Heart left ventricle (tissue), 16 donors: ENCODE results near the gene TMEM91. TPM values are rescaled to one million over a fixed set of nuclear protein-coding genes. Genes with fewer than 3 reads are reported as not detected.

Experiments used
- ATAC-seq, 4 donors: fragments of 200-7000 bp; cut with Tn5 transposase; one replicate each; pipeline ENCODE4 v1.9.1; 2020 to 2022; ENCODE audit warnings: moderate library complexity in 4 of 4, mild to moderate bottlenecking in 3 of 4, moderate number of reproducible peaks in 1 of 4
- DNase-seq, 5 donors: peaks; one replicate each; pipeline ENCODE4 v3.0.0-alpha.2; 2020
- H3K27ac ChIP-seq, 12 donors: fragments of 200-600 bp; sonication (generic) in 4 of 12; one replicate each; pipeline versions ENCODE4 v1.5.0 to v1.8.0; 2016 to 2022; ENCODE audit warnings: mild to moderate bottlenecking in 2 of 12
- H3K27me3 ChIP-seq, 9 donors: fragments of 200-600 bp; sonication (generic) in 2 of 9; one replicate each; pipeline versions ENCODE4 v1.5.1 to v1.8.0; 2016 to 2022; ENCODE audit warnings: mild to moderate bottlenecking in 3 of 9
- H3K36me3 ChIP-seq, 9 donors: fragments of 200-600 bp; sonication (generic) in 2 of 9; one replicate each; pipeline versions ENCODE4 v1.5.0 to v1.8.0; 2018 to 2022; ENCODE audit warnings: mild to moderate bottlenecking in 2 of 9
- H3K4me1 ChIP-seq, 12 donors: fragments of 200-600 bp; sonication (generic) in 4 of 12; one replicate each; pipeline versions ENCODE4 v1.5.0 to v1.8.0; 2016 to 2022; ENCODE audit warnings: mild to moderate bottlenecking in 3 of 12
- H3K4me3 ChIP-seq, 12 donors: fragments of 200-600 bp; sonication (generic) in 4 of 12; one replicate each; pipeline versions ENCODE4 v1.5.0 to v1.8.0; 2017 to 2022; ENCODE audit warnings: mild to moderate bottlenecking in 9 of 12, moderate library complexity in 4 of 12
- H3K9me3 ChIP-seq, 12 donors: fragments of 200-600 bp; sonication (generic) in 4 of 12; one replicate each; pipeline versions ENCODE4 v1.5.0 to v1.8.0; 2016 to 2022; ENCODE audit warnings: mild to moderate bottlenecking in 1 of 12
- POLR2A ChIP-seq, 2 donors: fragments of 450-650 bp; IDR thresholded peaks; one replicate each; pipeline ENCODE4 v1.6.1; 2017; ENCODE audit warnings: antibody characterized with exemption in 2 of 2, mild to moderate bottlenecking in 2 of 2, moderate library complexity in 2 of 2
- WGBS, 4 donors: extraction: QIAGEN DNeasy Blood & Tissue Kit in 2 of 4; methylation state at CpG; one replicate each; pipeline versions ENCODE4 v1.1.5 to v1.1.7; 2013 to 2018; 5-methylcytosine and 5-hydroxymethylcytosine counted together
- intact Hi-C, 10 donors: fragments of 100-400 bp; cut with DNase I; formaldehyde crosslinking; loops; one replicate each; pipeline versions ENCODE4 v1.11.1 to v1.14.2; 2022
- polyA plus RNA-seq, 2 donors: library from polyadenylated mRNA; stranded (reverse); fragments of 200-250 nt; gene quantifications; one replicate each; pipeline ENCODE4 v1.2.3, GENCODE V29; 2013
- total RNA-seq, 9 donors: library from RNA; depleted of rRNA in 2 of 9; stranded (reverse); fragments of >200 nt in 2 of 9; fragmentation: NEBNext Ultra II Directional in 3 of 9; extraction: Animal tissue kit (Norgen Biotek cat#: 25700) in 3 of 9; gene quantifications; one replicate each; pipeline versions ENCODE4 v1.1.0 to v1.2.4, GENCODE V29; 2016 to 2023
- TF ChIP-seq, protein P1 (sequence below), 12 donors: fragments of 200-600 bp; sonication (generic) in 4 of 12; IDR thresholded peaks; one replicate each; pipeline versions ENCODE4 v1.5.0 to v1.8.0; 2018 to 2022; ENCODE audit warnings: antibody characterized with exemption in 12 of 12, mild to moderate bottlenecking in 5 of 12
- donor health status: ischemic (EF 13 %, LVEDD 7.1; RV severe dilation, severe dysfunction).
- donor health status: healthy with polysubstance abuse.
- donor health status: DM: no; HTN: yes; CAD: no.
- donor health status: DM: no; HTN: no; CAD: no.
- donor health status: ischemic (EF 25% LVEDD 6.9; RV normal size, moderate dysfunction).
- donor health status: ischemic (EF 25% LVEDD 5.7; RV mildly dilated, moderate dysfunction).
- donor health status: healthy.
- donor health status: DM: yes; HTN: yes; CAD: no.
- donor health status: ischemic (EF 35%, LVEDD 5.7; RV mildly dilated, moderate dysfunction).
- donor health status: nonischemic (EF 11% LVEDD 7.7; RV severe dilation, severe dysfunction).
- donor health status: DM: yes; HTN: yes; CAD: no.
- donor health status: PGD.
- donor health status: ischemic (EF 29% LVEDD 5.4; RV normal size, mild dysfunction).
- donor health status: nonischemic (EF 23%, LVEDD 6.1; RV moderate dilation, normal function).

Gene TMEM91
- total and polyA plus RNA-seq, 11 donors = 1.0 to 6.7 (median 2.5) TPM

DNA sequence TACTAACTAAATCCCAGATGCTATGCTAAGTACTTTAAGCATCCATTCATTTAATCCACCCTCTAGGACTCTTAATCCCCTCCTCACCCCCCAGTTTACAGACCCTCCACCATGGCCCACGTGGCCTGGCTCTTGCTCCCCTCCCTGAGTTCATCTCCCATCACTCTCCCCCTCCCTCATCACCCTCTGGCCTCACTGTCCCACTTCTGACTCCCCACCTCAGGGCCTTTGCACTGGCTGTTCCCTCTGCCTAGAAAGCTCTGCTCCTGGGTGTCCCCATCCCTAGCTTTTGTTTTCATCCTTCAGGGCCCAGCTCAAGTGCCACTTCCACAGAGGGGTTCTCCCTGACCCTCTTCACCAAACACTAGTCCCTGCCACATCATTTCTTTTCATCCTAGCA, 16.6 kb upstream of the TMEM91 start:
- ATAC-seq (no peak), DNase-seq (no peak)
- no peak for TF ChIP-seq POLR2A (IDR thresholded peaks at IDR 0.05)
- TF ChIP-seq, protein P1, sequence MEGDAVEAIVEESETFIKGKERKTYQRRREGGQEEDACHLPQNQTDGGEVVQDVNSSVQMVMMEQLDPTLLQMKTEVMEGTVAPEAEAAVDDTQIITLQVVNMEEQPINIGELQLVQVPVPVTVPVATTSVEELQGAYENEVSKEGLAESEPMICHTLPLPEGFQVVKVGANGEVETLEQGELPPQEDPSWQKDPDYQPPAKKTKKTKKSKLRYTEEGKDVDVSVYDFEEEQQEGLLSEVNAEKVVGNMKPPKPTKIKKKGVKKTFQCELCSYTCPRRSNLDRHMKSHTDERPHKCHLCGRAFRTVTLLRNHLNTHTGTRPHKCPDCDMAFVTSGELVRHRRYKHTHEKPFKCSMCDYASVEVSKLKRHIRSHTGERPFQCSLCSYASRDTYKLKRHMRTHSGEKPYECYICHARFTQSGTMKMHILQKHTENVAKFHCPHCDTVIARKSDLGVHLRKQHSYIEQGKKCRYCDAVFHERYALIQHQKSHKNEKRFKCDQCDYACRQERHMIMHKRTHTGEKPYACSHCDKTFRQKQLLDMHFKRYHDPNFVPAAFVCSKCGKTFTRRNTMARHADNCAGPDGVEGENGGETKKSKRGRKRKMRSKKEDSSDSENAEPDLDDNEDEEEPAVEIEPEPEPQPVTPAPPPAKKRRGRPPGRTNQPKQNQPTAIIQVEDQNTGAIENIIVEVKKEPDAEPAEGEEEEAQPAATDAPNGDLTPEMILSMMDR (IDR thresholded peaks at IDR 0.05) = no peak
- Histone ChIP-seq H3K27ac (no peak overlapping the region), H3K9me3 (no peaks in the 10 kb centered on the region), H3K4me1 (peaks cover 0 to 54% (median 11%) of the 10 kb centered on the region in 12 donors), H3K27me3 (no peaks in the 10 kb centered on the region), H3K4me3 (no peak overlapping the region), H3K36me3 (no peaks in the 10 kb centered on the region)
- 86 to 100% (median 97%) methylated on average over 1 of the region's 1 CpG for WGBS, 4 donors
- intact Hi-C loops = loop anchor here in 4 of 10 donors (5.0 kb wide), 1 partner anchor 37 kb away; no protein-coding TSS in a partner anchor

DNA sequence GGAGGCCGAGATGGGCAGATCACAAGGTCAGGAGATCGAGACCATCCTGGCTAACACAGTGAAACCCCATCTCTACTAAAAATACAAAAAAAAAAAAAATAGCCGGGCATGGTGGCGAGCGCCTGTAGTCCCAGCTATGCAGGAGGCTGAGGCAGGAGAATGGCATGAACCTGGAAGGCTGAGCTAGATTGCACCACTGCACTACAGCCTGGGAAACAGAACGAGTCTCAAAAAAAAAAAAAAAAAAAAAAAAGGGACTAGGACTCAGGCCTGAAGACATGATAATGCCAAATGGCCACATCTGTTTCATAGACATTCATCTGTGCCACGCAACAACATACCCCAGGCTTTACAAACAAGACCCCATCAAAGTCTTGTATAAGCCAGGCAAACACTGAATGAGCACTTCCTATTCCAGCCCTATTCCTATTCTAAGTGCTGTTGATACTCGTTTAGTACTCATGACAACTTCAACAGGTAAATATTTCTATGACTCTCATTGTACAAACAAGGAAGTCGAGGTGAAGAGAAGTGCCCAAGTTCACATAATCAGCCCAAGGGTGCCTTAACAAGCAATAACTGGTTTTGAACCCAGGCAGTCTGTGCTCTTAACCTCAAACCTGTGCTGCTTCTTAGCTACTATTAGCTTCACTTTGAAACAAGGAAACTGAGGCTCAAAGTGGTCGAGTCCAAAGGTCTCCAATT, 14.0 kb upstream of the TMEM91 start:
- intact Hi-C loops = no loop called here
- H3K9me3 ChIP-seq = no peaks in the 10 kb centered on the region
- ATAC-seq (no peak), DNase-seq (no peak)
- no peak overlapping the region for H3K27ac ChIP-seq
- 87 to 93% (median 89%) methylated on average over 10 of the region's 10 CpGs for WGBS, 4 donors
- H3K27me3 ChIP-seq = no peaks in the 10 kb centered on the region
- no peak overlapping the region for H3K4me3 ChIP-seq
- H3K36me3 ChIP-seq = no peaks in the 10 kb centered on the region
- TF ChIP-seq POLR2A (IDR thresholded peaks at IDR 0.05) = no peak
- H3K4me1 ChIP-seq = peaks cover 0 to 51% (median 9%) of the 10 kb centered on the region in 12 donors

DNA sequence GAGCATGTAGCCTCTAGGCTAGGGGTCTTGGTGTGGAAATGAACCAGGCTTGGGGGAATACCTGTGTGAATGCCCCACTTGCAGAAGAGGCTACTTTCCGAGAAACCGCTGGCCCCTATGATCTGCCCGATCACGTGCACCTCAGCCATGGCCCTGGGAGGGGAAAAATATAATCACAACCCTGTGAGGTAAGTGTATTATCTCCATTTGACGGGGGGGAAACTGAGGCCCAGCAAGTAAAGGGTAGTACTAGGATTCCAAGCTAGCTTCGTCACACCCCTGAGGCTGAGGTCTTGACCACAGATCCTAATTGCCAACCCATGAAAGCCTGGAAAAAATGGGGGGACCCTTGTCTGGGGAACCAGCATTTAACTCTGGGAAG, 13.0 kb upstream of the TMEM91 start:
- intact Hi-C loops = no loop called here
- Histone ChIP-seq H3K27ac (peak overlapping the region; percentile 91 to 100 (median 98)), H3K36me3 (no peaks in the 10 kb centered on the region), H3K27me3 (no peaks in the 10 kb centered on the region), H3K9me3 (no peaks in the 10 kb centered on the region), H3K4me1 (peaks cover 0 to 51% (median 9%) of the 10 kb centered on the region in 12 donors), H3K4me3 (peak overlapping the region; percentile 64 to 91 (median 76))
- 40 to 55% (median 49%) methylated on average over 6 of the region's 6 CpGs for WGBS, 4 donors
- peak in 1 of 4 donors; percentile 1 for ATAC-seq
- no peak for DNase-seq
- TF ChIP-seq, protein P1 (IDR thresholded peaks at IDR 0.05) = no peak
- TF ChIP-seq POLR2A (IDR thresholded peaks at IDR 0.05) = no peak

DNA sequence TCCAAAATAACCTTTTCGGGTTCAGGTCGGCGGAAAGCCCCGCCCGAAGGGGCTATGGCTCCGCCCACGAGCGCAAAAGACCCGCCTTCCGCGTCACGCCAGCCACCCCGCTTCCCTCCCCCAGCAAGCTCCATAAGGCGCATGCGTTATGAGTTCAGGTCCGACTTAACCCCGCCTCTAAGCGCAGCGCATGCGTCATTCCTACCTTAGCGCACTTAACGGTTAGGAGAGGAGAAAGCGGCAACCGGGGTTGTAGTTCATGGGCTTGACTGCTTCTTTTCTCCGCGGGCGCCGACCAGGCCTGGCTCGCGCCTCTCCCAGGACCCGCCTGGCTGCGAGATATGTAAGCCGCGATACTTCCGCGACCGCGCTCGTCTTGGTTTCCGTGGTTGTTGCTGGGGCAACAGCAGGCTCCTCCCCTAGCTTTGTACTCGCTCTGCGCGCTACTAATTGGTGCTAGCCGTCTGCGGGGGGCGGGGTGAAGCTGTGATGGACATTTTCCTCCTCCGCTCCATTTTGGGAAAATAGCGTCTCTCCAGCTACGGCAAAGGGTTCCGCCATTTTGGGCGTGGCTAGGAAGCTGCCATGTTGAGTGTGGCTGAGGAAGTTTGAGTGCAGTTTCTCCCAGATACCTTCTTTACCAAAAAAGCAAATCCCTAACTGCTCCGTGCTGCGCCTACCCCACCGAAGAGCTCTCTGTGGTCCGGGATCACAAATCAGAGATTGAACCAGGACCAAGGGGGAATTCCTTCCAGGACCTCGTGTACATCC, 12.4 kb upstream of the TMEM91 start, which contains the start of gene B9D2:
Gene B9D2, minus strand, starts transcription at position 397 of the 771 bp plus-strand sequence. CDS start 630 bp downstream, outside the sequence.
- peaks cover 0 to 53% (median 9%) of the 10 kb centered on the region in 12 donors for H3K4me1 ChIP-seq
- peak; percentile 97 to 99 (median 98) for DNase-seq
- intact Hi-C loops = loop anchor here in 1 of 10 donors (1.0 kb wide), 1 partner anchor 33 kb away; the partner anchor contains the start of genes BCKDHA and EXOSC5
- peak; percentile 97 to 98 (median 98) for ATAC-seq
- no peaks in the 10 kb centered on the region for H3K9me3 ChIP-seq
- 0 to 1% (median 1%) methylated on average over 48 to 56 of the region's 56 CpGs for WGBS, 4 donors
- peak within 1 kb of the TSS; percentile 91 to 100 (median 98) for H3K27ac ChIP-seq
- H3K27me3 ChIP-seq = no peaks in the 10 kb centered on the region
- peak in 1 of 2 donors; percentile 66 for TF ChIP-seq POLR2A (IDR thresholded peaks at IDR 0.05)
- TF ChIP-seq, protein P1 (IDR thresholded peaks at IDR 0.05) = no peak
- H3K4me3 ChIP-seq = peak within 1 kb of the TSS; percentile 64 to 91 (median 76)
- no peaks in the 10 kb centered on the region for H3K36me3 ChIP-seq
